CD4-positive, alpha-beta memory T cell (primary cell): ENCODE results near the gene PTOV1. TPM values are rescaled to one million over a fixed set of nuclear protein-coding genes. Genes with fewer than 3 reads are reported as not detected.

ENCODE experiments used
- CTCF ChIA-PET: fragments of 350-600 bp; sonication (Branson Sonifier 250); formaldehyde crosslinking; loops from one replicate; lab custom pipeline; 2021; ENCODE audit warnings: inconsistent platforms; ENCODE audit not compliant: partially characterized antibody; lab: Charles Lee
- POLR2A ChIA-PET: fragments of 350-600 bp; sonication (Branson Sonifier 250); formaldehyde crosslinking; loops from one replicate; lab custom pipeline; 2021; ENCODE audit not compliant: partially characterized antibody; lab: Charles Lee
- DNase-seq, 5 donors: peaks; one replicate each; pipeline versions ENCODE4 v3.0.0 to v3.0.0-alpha.2; 2020 to 2022; ENCODE audit warnings: mixed read lengths in 1 of 5
- H3K27ac ChIP-seq: one replicate; pipeline ENCODE4 v1.7.0; 2013; ENCODE audit warnings: low read depth, low read length
- H3K27me3 ChIP-seq: 2 replicates; pipeline ENCODE4 v1.7.0; 2013; ENCODE audit warnings: mild to moderate bottlenecking, low read length, moderate library complexity; ENCODE audit not compliant: insufficient read depth
- H3K36me3 ChIP-seq: 2 replicates; pipeline ENCODE4 v1.7.0; 2013; ENCODE audit warnings: mild to moderate bottlenecking, low read length, moderate library complexity; ENCODE audit not compliant: insufficient read depth
- H3K4me1 ChIP-seq: 2 replicates; pipeline ENCODE4 v1.7.0; 2013; ENCODE audit warnings: mild to moderate bottlenecking, low read length, moderate library complexity; ENCODE audit not compliant: insufficient read depth
- H3K4me3 ChIP-seq, 2 donors: one replicate each; pipeline ENCODE4 v1.7.0; 2013; ENCODE audit warnings: low read length in 2 of 2, mild to moderate bottlenecking in 1 of 2
- H3K9me3 ChIP-seq, 2 donors: one replicate each; pipeline ENCODE4 v1.7.0; 2013; ENCODE audit warnings: low read length in 2 of 2, control low read depth in 1 of 2; ENCODE audit not compliant: control insufficient read depth in 1 of 2
- H3K27ac Mint-ChIP-seq, 7 donors: one replicate each; pipeline ENCODE4 v1.8.0; 2020 to 2021; ENCODE audit warnings: mixed read lengths in 7 of 7, mild to moderate bottlenecking in 6 of 7, inconsistent platforms in 3 of 7, moderate library complexity in 3 of 7
- H3K27me3 Mint-ChIP-seq, 2 donors: one replicate each; pipeline ENCODE4 v1.8.0; 2020 to 2021; ENCODE audit warnings: mixed read lengths in 2 of 2
- H3K36me3 Mint-ChIP-seq, 2 donors: one replicate each; pipeline ENCODE4 v1.8.0; 2020 to 2021; ENCODE audit warnings: mixed read lengths in 2 of 2, inconsistent platforms in 1 of 2, mild to moderate bottlenecking in 1 of 2
- H3K4me1 Mint-ChIP-seq, 4 donors: one replicate each; pipeline ENCODE4 v1.8.0; 2020 to 2021; ENCODE audit warnings: mixed read lengths in 4 of 4, mild to moderate bottlenecking in 1 of 4
- H3K4me3 Mint-ChIP-seq, 8 donors: one replicate each; pipeline ENCODE4 v1.8.0; 2020 to 2021; ENCODE audit warnings: mixed read lengths in 8 of 8, mild to moderate bottlenecking in 7 of 8, moderate library complexity in 6 of 8, inconsistent platforms in 3 of 8
- H3K9me3 Mint-ChIP-seq, 8 donors: one replicate each; pipeline ENCODE4 v1.8.0; 2020 to 2021; ENCODE audit warnings: mixed read lengths in 8 of 8, mild to moderate bottlenecking in 5 of 8, inconsistent platforms in 3 of 8, moderate library complexity in 1 of 8
- intact Hi-C: fragments of 100-400 bp; cut with micrococcal nuclease; formaldehyde crosslinking; loops from one replicate; pipeline ENCODE4 v1.15.1; 2023
- polyA plus RNA-seq, 2 donors: library from polyadenylated mRNA; unstranded; fragments of 300-500 nt; fragmentation: Illumina TruSeq; gene quantifications; one replicate each; pipeline ENCODE4 v1.2.3, GENCODE V29; 2021
- total RNA-seq, 2 experiments: library from RNA; stranded (reverse); gene quantifications; one replicate each; pipeline ENCODE4 v1.2.3, GENCODE V29; 2021

Gene PTOV1
- total and polyA plus RNA-seq, 4 experiments from 2014 or later = 40.7 to 156 (median 104) TPM

DNA sequence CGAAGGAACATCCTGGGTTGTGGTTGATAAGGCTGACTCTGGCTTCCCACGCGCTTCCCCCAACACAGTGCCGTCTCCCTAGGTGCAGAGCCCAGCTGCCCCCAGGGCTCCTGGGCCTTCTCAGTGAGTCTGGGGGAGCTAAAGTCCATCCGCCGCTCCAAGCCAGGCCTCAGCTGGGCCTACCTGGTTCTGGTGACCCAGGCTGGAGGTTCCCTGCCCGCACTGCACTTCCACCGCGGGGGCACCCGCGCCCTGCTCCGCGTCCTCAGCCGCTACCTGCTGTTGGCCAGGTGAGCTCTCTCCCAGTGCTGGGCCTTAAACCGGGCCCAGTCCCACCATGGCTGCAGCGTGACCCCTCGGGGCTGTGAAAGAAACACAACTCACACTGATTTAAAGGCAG lies 30.2 kb downstream of the PTOV1 start:
- peaks cover 15% of the 10 kb centered on the region for H3K4me1 ChIP-seq
- no peaks in the 10 kb centered on the region for H3K9me3 Mint-ChIP-seq
- H3K4me1 Mint-ChIP-seq = peaks cover 7 to 25% (median 12%) of the 10 kb centered on the region in 4 donors
- POLR2A ChIA-PET = interaction anchor here (1.1 to 1.7 kb wide), 6 partner anchors 9 to 71 kb away, joined by 3 to 6 read pairs (median 4); partner anchors contain the start of genes PNKP and PTOV1
- H3K36me3 ChIP-seq = peaks cover 56% of the 10 kb centered on the region
- intact Hi-C loops = no loop called here
- H3K9me3 ChIP-seq = no peaks in the 10 kb centered on the region
- CTCF ChIA-PET = no interaction called here
- H3K27ac Mint-ChIP-seq = peak overlapping the region in 1 of 7 donors; percentile 17
- H3K4me3 Mint-ChIP-seq = peak overlapping the region in 1 of 8 donors; percentile 17
- H3K36me3 Mint-ChIP-seq = peaks cover 32 to 33% of the 10 kb centered on the region in 2 donors
- H3K27ac ChIP-seq = no peak overlapping the region
- no peaks in the 10 kb centered on the region for H3K27me3 ChIP-seq
- no peak overlapping the region for H3K4me3 ChIP-seq
- DNase-seq = no peak
- no peaks in the 10 kb centered on the region for H3K27me3 Mint-ChIP-seq

DNA sequence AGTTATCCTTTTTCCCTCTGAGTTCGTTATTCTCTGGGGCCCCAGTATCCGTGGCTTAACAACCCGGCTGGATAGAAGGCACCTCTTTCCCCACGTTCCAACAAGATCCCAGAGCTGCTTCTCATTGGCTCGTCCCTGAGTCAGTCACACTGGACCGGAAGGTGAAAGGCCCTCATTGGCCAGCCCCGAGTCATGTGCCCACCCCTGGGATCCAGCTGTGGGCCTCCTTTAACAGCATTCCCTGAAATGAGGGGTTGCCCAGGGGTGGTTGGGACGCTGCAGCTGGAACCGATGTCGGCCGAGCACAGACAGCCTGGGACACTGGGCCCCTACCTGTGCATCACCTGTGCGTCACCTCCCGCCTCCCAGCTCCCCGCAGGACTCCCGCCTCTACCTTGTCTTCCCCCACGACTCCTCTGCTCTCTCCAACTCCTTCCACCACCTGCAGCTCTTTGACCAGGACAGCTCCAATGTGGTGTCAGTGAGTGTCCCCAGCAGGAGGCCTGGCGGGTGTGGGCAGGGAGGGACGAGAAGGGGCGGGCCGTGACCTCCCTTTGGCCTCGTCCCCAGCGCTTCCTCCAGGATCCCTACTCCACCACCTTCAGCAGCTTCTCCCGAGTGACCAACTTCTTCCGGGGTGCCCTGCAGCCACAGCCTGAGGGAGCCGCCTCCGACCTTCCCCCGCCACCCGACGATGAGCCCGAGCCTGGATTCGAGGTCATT lies 30.9 kb downstream of the PTOV1 start:
- Mint-ChIP-seq H3K4me3 (no peak overlapping the region), H3K27ac (peak overlapping the region in 1 of 7 donors; percentile 32)
- CTCF ChIA-PET = no interaction called here

DNA sequence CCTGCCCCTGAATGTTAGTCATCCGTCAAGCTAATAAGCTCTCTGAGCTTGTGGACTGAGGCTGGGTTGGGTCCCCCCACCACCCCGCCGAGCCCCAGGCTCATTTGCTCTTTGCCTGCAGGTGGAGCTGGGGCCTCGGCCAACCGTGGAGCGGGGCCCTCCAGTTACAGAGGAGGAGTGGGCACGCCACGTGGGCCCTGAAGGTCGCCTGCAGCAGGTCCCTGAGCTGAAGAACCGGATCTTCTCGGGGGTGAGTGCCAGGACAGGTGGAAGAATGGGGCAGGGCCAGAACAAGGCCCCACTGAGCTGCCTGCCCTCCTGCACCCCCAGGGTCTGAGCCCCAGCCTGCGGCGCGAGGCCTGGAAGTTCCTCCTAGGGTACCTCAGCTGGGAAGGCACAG lies 31.7 kb downstream of the PTOV1 start:
- peaks cover 32 to 35% of the 10 kb centered on the region in 2 donors for H3K36me3 Mint-ChIP-seq
- intact Hi-C loops = no loop called here
- ChIA-PET POLR2A (interaction anchor here (0.9 to 1.8 kb wide), 4 partner anchors 13 to 32 kb away, joined by 3 to 5 read pairs (median 4); partner anchors contain the start of genes PNKP and PTOV1), CTCF (no interaction called here)
- Histone ChIP-seq H3K4me3 (no peak overlapping the region), H3K4me1 (peaks cover 15% of the 10 kb centered on the region), H3K36me3 (peaks cover 56% of the 10 kb centered on the region), H3K9me3 (no peaks in the 10 kb centered on the region), H3K27me3 (no peaks in the 10 kb centered on the region), H3K27ac (no peak overlapping the region)
- H3K27ac Mint-ChIP-seq = no peak overlapping the region
- H3K9me3 Mint-ChIP-seq = no peaks in the 10 kb centered on the region
- no peak for DNase-seq
- peaks cover 9 to 25% (median 12%) of the 10 kb centered on the region in 4 donors for H3K4me1 Mint-ChIP-seq
- no peak overlapping the region for H3K4me3 Mint-ChIP-seq
- no peaks in the 10 kb centered on the region for H3K27me3 Mint-ChIP-seq

More for the DNA sequence above, 30.9 kb downstream of the PTOV1 start:
- H3K27ac ChIP-seq = no peak overlapping the region
- Mint-ChIP-seq H3K27me3 (no peaks in the 10 kb centered on the region), H3K36me3 (peaks cover 32 to 35% of the 10 kb centered on the region in 2 donors), H3K4me1 (peaks cover 9 to 25% (median 12%) of the 10 kb centered on the region in 4 donors), H3K9me3 (no peaks in the 10 kb centered on the region)
- peaks cover 56% of the 10 kb centered on the region for H3K36me3 ChIP-seq
- H3K4me3 ChIP-seq = no peak overlapping the region
- H3K27me3 ChIP-seq = no peaks in the 10 kb centered on the region
- peak in 1 of 5 donors; percentile 39 for DNase-seq
- H3K9me3 ChIP-seq = no peaks in the 10 kb centered on the region
- intact Hi-C loops = no loop called here
- POLR2A ChIA-PET = interaction anchor here (0.9 to 1.8 kb wide), 9 partner anchors 8 to 71 kb away, joined by 3 to 6 read pairs (median 4); partner anchors contain the start of genes PNKP and PTOV1
- H3K4me1 ChIP-seq = peaks cover 15% of the 10 kb centered on the region

DNA sequence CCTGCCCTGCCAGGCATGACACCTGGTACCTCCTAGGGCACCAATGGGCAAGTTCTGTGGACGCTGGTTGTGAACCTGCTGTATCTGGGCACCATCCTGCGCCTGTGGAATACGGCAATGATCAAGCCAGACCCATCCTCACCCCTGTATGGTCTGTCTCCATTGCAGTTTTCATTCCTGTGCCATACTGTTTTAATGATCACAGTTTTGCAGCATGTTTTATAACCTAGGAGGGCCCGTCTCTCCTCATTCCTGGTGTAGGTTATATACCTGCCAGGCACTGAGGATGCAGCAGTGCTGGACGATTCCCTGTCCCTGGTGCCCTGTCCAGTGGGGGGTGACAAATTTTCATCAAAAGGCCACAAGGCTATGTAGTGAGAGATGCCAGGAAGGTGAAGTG lies 32.1 kb downstream of the PTOV1 start:
- Histone ChIP-seq H3K27ac (no peak overlapping the region), H3K9me3 (no peaks in the 10 kb centered on the region), H3K36me3 (peaks cover 56% of the 10 kb centered on the region), H3K4me1 (peaks cover 14% of the 10 kb centered on the region), H3K4me3 (no peak overlapping the region), H3K27me3 (no peaks in the 10 kb centered on the region)
- H3K36me3 Mint-ChIP-seq = peaks cover 30 to 32% of the 10 kb centered on the region in 2 donors
- peak overlapping the region in 3 of 7 donors; percentile 8 to 79 (median 60) for H3K27ac Mint-ChIP-seq
- ChIA-PET POLR2A (interaction anchor here (1.2 to 1.8 kb wide), 3 partner anchors 12 to 15 kb away, joined by 3 to 5 read pairs (median 3); partner anchors contain the start of gene PNKP), CTCF (no interaction called here)
- DNase-seq = no peak
- H3K9me3 Mint-ChIP-seq = no peaks in the 10 kb centered on the region
- H3K4me3 Mint-ChIP-seq = no peak overlapping the region
- intact Hi-C loops = no loop called here
- H3K27me3 Mint-ChIP-seq = no peaks in the 10 kb centered on the region
- peaks cover 7 to 22% (median 9%) of the 10 kb centered on the region in 4 donors for H3K4me1 Mint-ChIP-seq

DNA sequence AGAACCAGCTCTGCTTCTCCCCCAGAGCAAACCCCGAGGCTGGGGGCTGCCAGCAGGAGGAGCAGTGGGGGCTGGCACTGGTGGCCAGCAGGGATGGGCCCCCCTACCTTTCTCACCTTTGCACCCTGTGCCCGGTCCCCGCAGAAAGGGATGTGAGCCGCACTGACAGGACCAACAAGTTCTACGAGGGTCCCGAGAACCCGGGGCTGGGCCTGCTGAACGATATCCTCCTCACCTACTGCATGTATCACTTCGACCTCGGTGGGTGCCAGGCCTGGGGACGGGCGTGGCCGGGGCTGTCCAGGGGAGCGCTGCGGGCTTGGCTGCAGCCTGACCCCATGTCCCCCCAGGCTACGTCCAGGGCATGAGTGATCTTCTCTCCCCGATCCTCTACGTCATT lies 33.1 kb downstream of the PTOV1 start:
- H3K36me3 ChIP-seq = peaks cover 55% of the 10 kb centered on the region
- POLR2A ChIA-PET = interaction anchor here (1.2 kb wide), 1 partner anchor 16 kb away, joined by 3 read pairs; the partner anchor contains the start of gene PNKP

DNA sequence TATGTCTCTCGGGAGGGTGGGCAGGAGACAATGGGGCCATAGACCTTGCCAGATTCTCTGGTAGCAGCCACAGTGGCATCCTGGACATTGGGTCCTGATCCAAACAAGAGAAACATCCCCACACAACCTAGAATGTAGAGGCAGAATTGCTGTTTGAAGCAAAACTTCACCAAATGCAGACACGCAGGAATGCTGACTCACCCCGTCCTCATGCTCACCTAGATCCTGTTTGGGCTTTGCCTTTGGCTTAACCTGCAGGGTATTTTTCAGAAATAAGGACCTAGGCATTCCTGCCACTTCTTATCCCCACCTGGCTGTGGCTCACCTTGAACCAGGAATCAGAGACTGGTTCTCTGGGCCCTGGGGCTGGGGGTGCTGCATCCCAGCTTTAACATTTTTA lies 33.8 kb downstream of the PTOV1 start:
- Histone ChIP-seq H3K27me3 (no peaks in the 10 kb centered on the region), H3K9me3 (no peaks in the 10 kb centered on the region), H3K4me1 (peaks cover 4% of the 10 kb centered on the region), H3K27ac (no peak overlapping the region), H3K36me3 (peaks cover 49% of the 10 kb centered on the region), H3K4me3 (no peak overlapping the region)
- intact Hi-C loops = no loop called here
- peak overlapping the region in 1 of 7 donors; percentile 29 for H3K27ac Mint-ChIP-seq
- H3K4me3 Mint-ChIP-seq = no peak overlapping the region
- no peaks in the 10 kb centered on the region for H3K9me3 Mint-ChIP-seq
- peaks cover 0 to 15% (median 2%) of the 10 kb centered on the region in 4 donors for H3K4me1 Mint-ChIP-seq
- peaks cover 22 to 24% of the 10 kb centered on the region in 2 donors for H3K36me3 Mint-ChIP-seq
- no peaks in the 10 kb centered on the region for H3K27me3 Mint-ChIP-seq
- ChIA-PET POLR2A (no interaction called here), CTCF (interaction anchor here (1.2 kb wide), 1 partner anchor 53 kb away, joined by 3 read pairs; no protein-coding TSS in a partner anchor)
- DNase-seq = no peak

More for the DNA sequence above, 33.1 kb downstream of the PTOV1 start:
- Histone ChIP-seq H3K27ac (no peak overlapping the region), H3K9me3 (no peaks in the 10 kb centered on the region), H3K4me1 (peaks cover 4% of the 10 kb centered on the region), H3K4me3 (no peak overlapping the region), H3K27me3 (no peaks in the 10 kb centered on the region)
- no peaks in the 10 kb centered on the region for H3K9me3 Mint-ChIP-seq
- H3K27ac Mint-ChIP-seq = no peak overlapping the region
- intact Hi-C loops = no loop called here
- CTCF ChIA-PET = interaction anchor here (1.2 kb wide), 1 partner anchor 54 kb away, joined by 3 read pairs; no protein-coding TSS in a partner anchor
- peaks cover 0 to 13% (median 2%) of the 10 kb centered on the region in 4 donors for H3K4me1 Mint-ChIP-seq
- no peaks in the 10 kb centered on the region for H3K27me3 Mint-ChIP-seq
- no peak overlapping the region for H3K4me3 Mint-ChIP-seq
- H3K36me3 Mint-ChIP-seq = peaks cover 26 to 28% of the 10 kb centered on the region in 2 donors
- DNase-seq = no peak

DNA sequence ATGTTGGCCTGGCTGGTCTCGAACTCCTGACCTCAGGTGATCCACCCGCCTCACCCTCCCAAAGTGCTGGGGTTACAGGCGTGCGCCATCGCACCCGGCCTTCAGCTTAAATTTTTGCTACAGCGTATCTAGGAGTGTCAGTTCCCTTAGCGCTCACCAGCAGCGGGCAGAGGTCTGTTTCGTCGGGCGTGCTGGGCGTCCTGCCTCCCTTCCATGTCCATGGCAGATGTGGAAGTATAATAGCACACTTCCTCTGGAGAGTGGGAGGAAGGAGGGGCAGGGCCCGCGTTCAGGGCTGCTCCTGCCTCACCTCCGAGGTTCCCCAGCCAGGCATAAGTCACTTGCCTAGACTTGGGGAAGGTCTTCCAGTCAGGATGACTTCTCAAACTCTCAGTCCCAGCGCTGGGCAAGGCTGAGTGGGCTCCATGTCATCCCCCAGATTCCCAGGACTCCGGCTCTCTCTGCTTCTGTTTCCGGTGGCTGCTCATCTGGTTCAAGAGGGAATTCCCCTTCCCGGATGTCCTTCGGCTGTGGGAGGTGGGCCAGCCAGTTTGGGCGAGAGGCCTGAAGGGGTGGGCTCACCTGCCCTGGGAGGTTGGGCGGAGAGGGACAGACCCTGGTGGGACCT lies 36.2 kb downstream of the PTOV1 start:
- CTCF ChIA-PET = no interaction called here
- H3K9me3 ChIP-seq = no peaks in the 10 kb centered on the region
- no peak overlapping the region for H3K27ac ChIP-seq
- no peak overlapping the region for H3K4me3 ChIP-seq
- no peaks in the 10 kb centered on the region for H3K27me3 Mint-ChIP-seq
- H3K36me3 ChIP-seq = peaks cover 28% of the 10 kb centered on the region
- POLR2A ChIA-PET = interaction anchor here (0.8 to 6.7 kb wide), 2 partner anchors 10 to 18 kb away, joined by 3 to 51 read pairs; partner anchors contain the start of genes AKT1S1 and TBC1D17
- H3K27me3 ChIP-seq = no peaks in the 10 kb centered on the region
- H3K9me3 Mint-ChIP-seq = no peaks in the 10 kb centered on the region
- no peak for DNase-seq
- H3K4me3 Mint-ChIP-seq = no peak overlapping the region
- H3K27ac Mint-ChIP-seq = peak overlapping the region in 1 of 7 donors; percentile 12
- H3K4me1 ChIP-seq = peaks cover 6% of the 10 kb centered on the region
- peaks cover 18 to 19% of the 10 kb centered on the region in 2 donors for H3K36me3 Mint-ChIP-seq
- intact Hi-C loops = no loop called here
- H3K4me1 Mint-ChIP-seq = peaks cover 2 to 18% (median 11%) of the 10 kb centered on the region in 4 donors
